Posterior vena cava (tissue), 2 donors: Measurements from ENCODE around the gene C1QB. TPM values are rescaled to one million over a fixed set of nuclear protein-coding genes. Genes with fewer than 3 reads are reported as not detected.
"Not testable (repeated sequence)": the region's sequence is repeated elsewhere in the genome, so short reads cannot be mapped to it uniquely, and the experiment has no call there.

Source experiments
- DNase-seq: peaks from one replicate; pipeline ENCODE4 v3.0.0-alpha.2; 2020; ENCODE audit warnings: low spot score
- intact Hi-C, 2 donors: fragments of 100-400 bp; cut with DNase I; formaldehyde crosslinking; loops; one replicate each; pipeline versions ENCODE4 v1.14.1 to v1.14.2; 2022 to 2023
- total RNA-seq, 2 donors: library from RNA; stranded (reverse); fragmentation: NEBNext Ultra II Directional; extraction: Animal tissue kit (Norgen Biotek cat#: 25700); gene quantifications; one replicate each; pipeline ENCODE4 v1.2.1, GENCODE V29; 2021
- donor health status: DM: yes; HTN: yes; CAD: no.
- donor health status: DM: yes; HTN: yes; CAD: no.

The C1QB gene
- total RNA-seq, 2 donors from 2014 or later = 125 to 441 TPM

DNA sequence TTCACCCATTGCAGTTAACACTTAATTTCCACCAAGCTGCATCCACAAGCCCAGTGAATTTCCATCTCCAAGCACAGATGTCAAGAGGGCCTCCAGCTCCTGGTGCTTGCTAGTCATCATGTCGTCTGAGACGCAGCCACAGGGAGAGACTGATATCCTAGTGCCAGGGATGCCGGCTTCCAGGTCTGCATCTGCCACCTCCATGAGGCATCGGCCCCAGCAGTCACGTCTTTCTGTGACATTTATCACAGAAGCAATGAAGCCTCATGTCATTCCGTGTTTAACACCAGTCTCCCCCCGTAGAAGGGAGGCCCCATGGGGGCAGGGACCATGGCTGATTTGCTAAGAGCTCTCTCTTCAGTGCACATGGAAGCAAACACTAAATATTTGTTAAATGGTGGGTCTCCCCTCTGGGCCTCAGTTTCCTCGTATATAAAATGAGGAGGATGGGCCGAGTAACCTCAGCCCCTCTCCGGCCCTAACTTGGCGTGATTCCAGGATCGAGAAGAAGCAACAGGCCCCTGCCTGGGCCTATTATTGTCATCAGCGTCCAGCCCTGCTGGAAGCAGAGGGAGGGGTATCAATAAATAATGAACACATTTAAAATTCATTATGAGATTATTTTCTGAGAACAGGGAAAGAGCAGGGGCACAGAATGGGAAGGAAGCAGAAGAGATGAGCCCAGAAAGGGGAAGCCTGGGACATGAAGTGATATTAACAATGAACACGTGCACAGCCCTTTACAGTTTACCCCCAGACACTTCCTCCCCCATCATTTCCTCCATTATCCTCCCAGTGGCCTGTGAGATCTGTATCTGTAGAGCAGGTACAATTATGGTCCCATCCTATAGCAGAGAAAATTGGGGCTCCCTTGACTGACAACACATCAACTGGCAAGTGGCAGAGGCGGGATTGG is 837 bp upstream of the C1QB start:
- intact Hi-C loops = no loop called here
- no peak for DNase-seq

DNA sequence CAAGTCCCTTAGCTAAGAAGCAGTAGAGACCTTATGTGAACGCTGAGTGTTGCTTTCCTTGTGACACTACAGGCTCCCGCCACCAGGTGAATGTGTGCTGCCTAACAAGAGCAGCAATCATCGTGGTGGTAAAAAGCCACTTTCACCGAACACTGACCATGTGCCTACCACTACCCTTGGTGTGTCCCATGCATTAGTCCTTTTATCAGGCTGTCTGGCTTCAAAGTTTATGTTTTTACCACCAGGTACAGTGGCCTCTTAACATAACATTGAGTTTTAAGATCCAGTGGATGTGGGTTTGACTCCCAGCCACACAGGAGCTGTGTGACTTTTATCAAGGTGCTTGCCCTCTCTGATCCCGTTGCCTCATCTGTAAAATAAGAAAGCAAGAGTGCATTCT is 1.7 kb downstream of the C1QB start:
- DNase-seq = no peak
- intact Hi-C loops = no loop called here

DNA sequence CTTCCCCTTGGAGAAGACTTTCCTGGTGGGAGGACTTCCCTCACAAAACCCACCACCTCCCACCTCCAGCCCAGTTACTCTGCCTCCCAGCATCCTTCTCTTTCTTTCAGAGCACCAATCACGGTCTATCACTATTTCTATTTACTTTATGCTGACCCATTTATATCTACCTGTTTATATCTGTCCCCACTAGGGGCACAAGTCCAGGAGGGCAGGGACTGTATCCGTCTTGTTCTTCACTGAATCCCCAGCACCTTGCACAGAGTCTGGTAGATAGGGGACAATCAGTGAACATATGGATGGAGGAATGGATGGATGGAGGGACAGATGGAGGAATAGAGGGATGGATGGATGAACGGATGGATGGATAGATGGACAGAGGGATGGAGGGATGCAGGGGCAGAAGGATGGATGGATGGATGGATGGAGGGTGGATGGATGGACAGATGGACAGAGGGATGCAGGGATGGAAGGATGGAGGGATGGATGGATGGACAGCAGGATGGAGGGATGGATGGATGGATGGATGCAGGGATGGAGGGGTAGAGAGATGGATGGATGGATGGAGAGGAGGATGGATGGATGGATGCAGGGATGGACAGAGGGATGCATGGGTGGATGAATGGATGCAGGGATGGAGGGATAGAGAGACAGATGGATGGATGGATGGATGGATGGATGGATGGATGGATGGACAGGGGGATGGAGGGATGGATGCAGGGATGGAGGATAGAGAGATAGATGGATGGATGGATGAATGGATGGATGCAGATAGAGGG is 5.5 kb downstream of the C1QB start:
- intact Hi-C loops = no loop called here
- DNase-seq = no peak

- no peak for DNase-seq
- intact Hi-C loops = no loop called here
Observed at GRCh38 chr1:22660716-22661241, 7.7 kb downstream of the C1QB start.

- no peak for DNase-seq
- intact Hi-C loops = no loop called here
Observed at GRCh38 chr1:22661880-22662279, 8.8 kb downstream of the C1QB start.

- DNase-seq = no peak
- intact Hi-C loops = no loop called here
Observed at GRCh38 chr1:22662318-22662717, 9.3 kb downstream of the C1QB start.

DNA sequence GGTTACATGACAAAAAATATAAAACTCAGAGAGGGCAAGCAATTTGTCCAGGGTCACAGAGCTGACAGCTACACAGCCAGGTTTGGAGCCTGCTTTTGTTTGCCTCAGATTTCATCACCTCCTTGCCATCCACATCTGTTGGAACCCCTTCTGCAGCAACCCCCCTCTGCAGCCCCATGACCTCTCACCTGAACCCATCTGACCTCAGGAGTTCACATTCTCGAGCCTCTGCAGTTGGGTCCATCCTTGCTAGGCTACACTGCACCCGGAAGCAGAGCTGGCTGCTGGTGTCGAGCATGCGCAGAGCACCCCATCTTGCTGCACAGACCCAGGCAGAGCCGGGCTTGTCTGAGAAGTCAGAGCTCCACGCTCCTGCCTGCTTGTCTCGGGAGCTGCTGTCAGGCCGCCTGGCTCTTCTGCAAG is 10.0 kb downstream of the C1QB start:
- no peak for DNase-seq
- intact Hi-C loops = no loop called here

GRCh38 chr1:22665752-22666151 is 12.7 kb downstream of the C1QB start:
- DNase-seq = no peak
- intact Hi-C loops = no loop called here

DNA sequence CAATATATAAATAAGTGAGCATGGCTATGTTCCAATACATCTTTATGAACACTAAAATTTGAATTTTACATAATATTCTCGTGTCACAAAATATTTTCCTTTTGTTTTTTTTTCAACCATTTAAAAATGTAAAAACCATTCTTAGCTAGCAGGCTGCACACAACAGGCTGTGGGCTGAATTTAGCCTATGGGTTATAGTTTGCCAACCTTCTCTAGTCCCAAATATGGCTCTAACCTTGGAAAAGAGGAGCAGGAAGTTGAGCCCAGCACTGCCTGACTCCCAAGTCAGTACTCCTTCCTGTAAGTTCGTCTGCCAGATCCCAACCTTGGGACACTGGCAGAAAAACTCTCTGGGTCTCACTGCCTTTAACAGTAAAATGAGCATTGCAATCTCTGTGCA is 13.4 kb downstream of the C1QB start:
- intact Hi-C loops = no loop called here

DNA sequence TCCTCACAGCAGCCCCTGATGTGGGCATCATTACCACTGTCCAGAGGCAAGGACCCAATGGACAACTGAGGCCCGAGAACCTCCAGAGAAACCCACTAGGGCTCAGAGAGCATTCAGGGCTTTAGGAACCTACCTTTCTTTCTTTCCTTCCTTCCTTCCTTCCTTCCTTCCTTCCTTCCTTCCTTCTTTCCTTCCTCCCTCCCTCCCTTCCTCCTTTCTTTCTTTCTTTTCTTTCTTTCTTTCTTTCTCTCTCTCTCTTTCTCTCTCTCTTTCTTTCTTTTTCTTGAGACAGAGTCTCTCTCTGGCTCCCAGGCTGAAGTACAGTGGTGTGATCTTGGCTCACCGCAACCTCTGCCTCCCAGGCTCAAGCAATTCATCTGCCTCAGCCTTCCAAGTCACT is 15.8 kb downstream of the C1QB start:
- intact Hi-C loops, DNase-seq: not testable (repeated sequence)

More for the DNA sequence above, 13.4 kb downstream of the C1QB start:
- DNase-seq = no peak

GRCh38 chr1:22670352-22670975 is 17.4 kb downstream of the C1QB start:
- DNase-seq = no peak
- intact Hi-C loops = no loop called here

- no peak for DNase-seq
- intact Hi-C loops = no loop called here
Observed at GRCh38 chr1:22671999-22672398, 19.0 kb downstream of the C1QB start.

DNA sequence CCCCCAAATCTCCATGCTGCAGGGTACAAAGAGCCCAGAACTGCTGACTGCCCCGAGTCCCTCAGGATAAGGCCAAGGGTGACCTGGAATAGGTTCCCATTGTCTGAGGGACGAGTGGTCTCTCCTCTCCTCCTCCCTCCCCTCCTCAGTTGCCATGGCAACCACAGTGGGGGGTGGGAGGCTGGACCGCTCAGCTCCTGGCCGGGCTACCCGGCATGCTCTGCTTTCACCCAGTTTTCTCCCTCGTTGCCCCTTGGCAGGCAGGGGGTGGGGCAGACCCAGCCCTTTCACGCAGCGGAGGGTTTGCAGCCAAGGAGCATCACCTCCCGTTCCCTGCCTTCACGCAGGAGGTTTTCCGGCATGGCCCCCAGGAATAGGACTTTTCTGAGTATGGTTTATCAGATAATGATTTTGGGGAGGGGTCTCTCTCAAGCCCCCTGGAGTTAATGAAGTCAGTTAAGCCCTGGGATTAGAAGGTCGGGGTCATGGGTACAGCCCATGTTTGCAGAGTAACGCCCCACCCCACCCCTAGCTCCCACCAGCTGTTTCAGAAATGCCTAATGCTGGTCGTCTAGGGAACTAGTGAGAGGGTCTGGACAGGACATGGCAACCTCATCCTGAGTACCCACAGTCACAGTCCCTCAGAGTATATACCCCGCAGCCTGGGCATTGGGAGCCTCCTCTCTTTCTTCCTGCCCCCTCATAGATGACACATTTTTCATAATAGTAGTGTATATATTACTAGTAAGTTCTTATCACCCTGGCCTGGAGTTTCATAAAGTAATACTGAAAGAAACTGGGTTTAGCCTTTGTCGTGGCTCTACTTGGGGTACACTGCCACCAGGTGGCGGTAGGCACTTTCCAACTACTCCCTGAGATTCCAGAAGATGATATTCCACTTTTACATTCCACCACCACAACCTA is 20.7 kb downstream of the C1QB start:
- intact Hi-C loops = no loop called here
- DNase-seq = peak; percentile 89

GRCh38 chr1:22674410-22674749 is 21.3 kb downstream of the C1QB start:
- no peak for DNase-seq
- intact Hi-C loops = no loop called here

- intact Hi-C loops, DNase-seq: not testable (repeated sequence)
Observed at GRCh38 chr1:22676151-22676550, 23.1 kb downstream of the C1QB start.

DNA sequence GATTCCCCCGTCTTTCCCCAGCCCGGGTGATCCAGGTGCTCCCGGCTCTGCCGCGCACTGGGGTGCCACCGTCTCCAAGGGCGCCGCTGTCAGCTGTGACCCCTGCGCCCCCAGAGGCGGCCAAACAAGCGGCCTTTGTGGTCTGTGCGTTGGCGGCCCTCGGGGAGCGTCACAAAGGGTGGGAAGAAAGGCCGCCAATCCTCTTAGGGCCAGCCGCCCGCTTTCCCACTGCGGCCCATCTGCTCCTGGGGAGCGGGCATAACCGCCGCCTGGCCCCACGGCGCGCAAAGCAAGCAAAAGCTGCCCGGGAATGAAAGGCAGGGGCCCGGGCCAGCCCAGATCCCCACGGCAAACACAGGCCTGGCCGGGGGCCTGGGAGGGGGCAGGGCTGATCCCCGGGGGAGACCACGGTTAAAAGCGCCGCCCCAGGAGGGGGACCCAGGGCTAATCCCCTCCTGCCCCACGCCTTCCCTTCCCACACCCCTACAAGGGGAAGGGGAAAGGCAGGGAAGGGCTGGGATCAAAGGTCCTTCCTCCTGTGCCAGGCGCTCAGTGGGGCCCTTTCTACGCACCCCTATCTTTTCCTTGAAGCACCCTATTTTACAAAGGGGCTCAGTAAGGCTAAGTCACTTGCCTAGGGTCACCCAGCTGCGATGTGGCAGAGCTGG is 24.0 kb downstream of the C1QB start:
- intact Hi-C loops = no loop called here
- no peak for DNase-seq

DNA sequence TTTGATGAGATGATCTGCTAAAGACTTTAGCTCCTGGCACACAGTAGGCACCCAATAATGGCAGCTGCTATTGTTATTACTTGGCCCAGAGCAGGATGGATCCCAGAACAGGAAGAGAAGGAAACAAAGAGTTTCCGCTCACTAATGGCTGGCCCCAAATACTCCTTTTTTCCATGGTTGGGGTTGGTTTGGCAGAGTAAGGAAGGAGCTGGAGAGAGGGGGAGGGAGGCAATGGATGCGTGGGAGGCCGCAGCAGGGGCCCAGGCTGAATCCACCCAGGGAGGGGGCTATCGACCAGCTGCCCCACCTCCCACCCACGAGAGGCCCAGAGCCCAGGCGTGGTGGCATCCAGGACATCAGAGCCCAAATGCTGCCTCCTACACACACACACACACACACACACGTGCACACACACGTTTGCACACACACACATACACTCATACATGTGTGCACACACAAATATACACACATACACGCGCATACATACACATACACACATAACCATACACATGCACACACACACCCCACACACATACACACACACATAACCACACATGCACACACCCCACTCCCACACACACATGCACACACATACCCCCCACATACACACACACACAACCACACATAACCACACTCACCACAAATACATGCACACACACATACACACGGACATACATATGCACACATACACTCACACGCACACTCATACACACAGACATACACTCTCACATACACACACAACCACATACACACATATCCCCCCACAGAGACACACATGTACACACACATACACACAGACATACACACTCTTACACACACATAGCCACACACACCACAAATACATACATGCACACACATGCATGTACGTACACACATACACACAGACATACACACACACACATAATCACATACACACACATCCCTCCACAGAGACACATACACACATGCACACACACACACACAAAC is 25.2 kb downstream of the C1QB start:
- intact Hi-C loops = no loop called here

More for the DNA sequence above, 25.2 kb downstream of the C1QB start:
- no peak for DNase-seq
